HepG2 (cell line): ENCODE measurements around the gene LSMEM2. TPM values are rescaled to one million over a fixed set of nuclear protein-coding genes. Genes with fewer than 3 reads are reported as not detected.

Experiments
- ATAC-seq: fragments of 200-7000 bp; cut with Tn5 transposase; 3 replicates; pipeline ENCODE4 v1.9.1; 2020; ENCODE audit warnings: mild to moderate bottlenecking, moderate library complexity
- BruUV-seq: library from RNA; stranded (reverse); fragments of 400-500 nt; replicated peaks from 2 replicates; lab custom pipeline; 2021; lab: Mats Ljungman, UMichigan
- CTCF ChIA-PET: fragments of 300-600 bp; formaldehyde crosslinking; extraction: SDS; loops from one replicate; lab custom pipeline; 2021; ENCODE audit warnings: low total read pairs, inconsistent platforms, low intra/inter-chr PET ratio; lab: Yijun Ruan, JAX
- POLR2A ChIA-PET: fragments of 350-600 bp; sonication (Branson Sonifier 250); formaldehyde crosslinking; loops from one replicate; lab custom pipeline; 2020; ENCODE audit warnings: antibody characterized with exemption, inconsistent platforms; lab: Yijun Ruan, JAX
- DNase-seq: peaks from one replicate; pipeline ENCODE4 v3.0.0-alpha.2; 2015; ENCODE audit warnings: low spot score
- FAIRE-seq: peaks from 3 replicates; lab custom pipeline; 2011; peaks lifted over from hg19 to GRCh38; lab: Jason Lieb, UNC
- H2AFZ ChIP-seq: one replicate; pipeline ENCODE4 v1.6.1; 2011; ENCODE audit warnings: low read length, inconsistent platforms
- H3K27ac ChIP-seq: fragments of 300-600 bp; 3 replicates; pipeline ENCODE4 v1.8.0; 2011; ENCODE audit warnings: mixed run types, mild to moderate bottlenecking, mixed read lengths, low read length, inconsistent platforms; ENCODE audit not compliant: insufficient read depth; ENCODE audit errors: extremely low read length
- H3K27me3 ChIP-seq, 2 experiments: fragments of 200-600 bp in 1 of 2; 2 replicates in 1 of 2; 3 replicates in 1 of 2; pipeline versions ENCODE4 v1.6.0 to v1.8.0; 2011; ENCODE audit warnings: low read length in 2 of 2, mild to moderate bottlenecking in 2 of 2, moderate library complexity in 2 of 2, inconsistent platforms in 1 of 2; ENCODE audit not compliant: insufficient read depth in 2 of 2, control insufficient read depth in 1 of 2
- H3K36me3 ChIP-seq, 2 experiments: fragments of 200-600 bp in 1 of 2; replicated peaks in 1 of 2; 2 replicates in 1 of 2; 3 replicates in 1 of 2; pipeline versions ENCODE4 v1.5.1 to v1.8.0; 2011; ENCODE audit warnings: low read length in 2 of 2, inconsistent platforms in 1 of 2; ENCODE audit not compliant: insufficient read depth in 2 of 2, control insufficient read depth in 1 of 2
- H3K4me1 ChIP-seq: 2 replicates; pipeline ENCODE4 v1.5.1; 2012; ENCODE audit warnings: low read length, inconsistent platforms; ENCODE audit not compliant: insufficient read depth
- H3K4me2 ChIP-seq: 2 replicates; pipeline ENCODE4 v1.6.0; 2011; ENCODE audit warnings: low read depth, low read length, inconsistent platforms
- H3K4me3 ChIP-seq, 3 experiments: fragments of 200-600 bp in 1 of 3; sonication (generic), shearing (Covaris generic) in 1 of 3; replicated peaks in 1 of 3; 2 replicates each; pipeline ENCODE4 v1.5.1; 2011 to 2016; ENCODE audit warnings: low read length in 3 of 3, inconsistent platforms in 2 of 3, low read depth in 2 of 3, mild to moderate bottlenecking in 2 of 3, control low read depth in 1 of 3, mixed read lengths in 1 of 3; ENCODE audit not compliant: insufficient read depth in 1 of 3
- H3K79me2 ChIP-seq: one replicate; pipeline ENCODE4 v1.6.1; 2011; ENCODE audit warnings: low read length, inconsistent platforms; ENCODE audit not compliant: insufficient read depth
- H3K9ac ChIP-seq: 2 replicates; pipeline ENCODE4 v1.6.0; 2011; ENCODE audit warnings: mild to moderate bottlenecking, low read depth, low read length, inconsistent platforms; ENCODE audit not compliant: insufficient read depth
- H3K9me3 ChIP-seq: 2 replicates; pipeline ENCODE4 v1.5.1; 2012; ENCODE audit warnings: mild to moderate bottlenecking, low read length
- H4K20me1 ChIP-seq: 2 replicates; pipeline ENCODE4 v1.6.0; 2011; ENCODE audit warnings: inconsistent platforms, mild to moderate bottlenecking, low read length, moderate library complexity; ENCODE audit not compliant: insufficient read depth
- GATAD2A ChIP-seq: IDR thresholded peaks from 2 replicates; pipeline ENCODE4 v1.6.1; 2016
- NFE2L1 ChIP-seq: sonication (generic); formaldehyde crosslinking; IDR thresholded peaks from 2 replicates; pipeline ENCODE4 v1.4.0; 2020; ENCODE audit warnings: missing genetic modification reagents, mild to moderate bottlenecking, borderline replicate concordance
- ZNF10 ChIP-seq: sonication (generic); formaldehyde crosslinking; IDR thresholded peaks from 2 replicates; pipeline ENCODE4 v1.4.0; 2020; ENCODE audit warnings: mild to moderate bottlenecking, low read depth, missing genetic modification reagents, borderline replicate concordance
- ZNF510 ChIP-seq: sonication (generic); formaldehyde crosslinking; IDR thresholded peaks from 2 replicates; pipeline ENCODE4 v1.4.0; 2020; ENCODE audit warnings: low read depth, mild to moderate bottlenecking, missing genetic modification reagents
- ZNF557 ChIP-seq: sonication (generic); formaldehyde crosslinking; IDR thresholded peaks from 2 replicates; pipeline ENCODE4 v1.4.0; 2020; ENCODE audit warnings: missing genetic modification reagents
- WGBS: methylation state at CpG from one replicate; pipeline ENCODE4 v1.1.6; 2017; ENCODE audit warnings: low lambda C conversion rate; 5-methylcytosine and 5-hydroxymethylcytosine counted together
- in situ Hi-C: cut with HindIII; loops from 2 replicates; pipeline ENCODE4 v1.10.0; 2017; ENCODE audit warnings: low pct_unique_long_range_greater_than_20kb; ENCODE audit not compliant: extremely low pct_ligation_motif_present
- intact Hi-C: fragments of 100-400 bp; cut with micrococcal nuclease; formaldehyde crosslinking; loops from one replicate; pipeline ENCODE4 v1.10.0; 2022; ENCODE audit not compliant: unreplicated experiment
- polyA plus RNA-seq, 8 experiments: library from polyadenylated mRNA; depleted of rRNA in 3 of 8; stranded (reverse) in 7 of 8; unstranded in 1 of 8; fragments of >200 nt; fragmentation: Illumina TruSeq in 4 of 8; extraction: Trizol in 4 of 8; gene quantifications; 2 replicates each; pipeline versions ENCODE4 v1.2.1 to v1.2.3, GENCODE V29; 2011 to 2016; ENCODE audit warnings: low read depth in 4 of 8, missing spikeins in 1 of 8, mixed read lengths in 1 of 8; ENCODE audit not compliant: insufficient read depth in 1 of 8
- total RNA-seq, 5 experiments: library from RNA; depleted of rRNA; stranded (reverse); fragments of >200 nt; fragmentation: Illumina TruSeq; extraction: Trizol; gene quantifications; 2 replicates each; pipeline ENCODE4 v1.2.3, GENCODE V29; 2016; ENCODE audit warnings: low read depth in 1 of 5
- TF ChIP-seq, protein P1 (sequence below): sonication (generic); formaldehyde crosslinking; IDR thresholded peaks from 2 replicates; pipeline ENCODE4 v1.4.0; 2020; ENCODE audit warnings: missing genetic modification reagents
- TF ChIP-seq, protein P2 (sequence below): sonication (generic); formaldehyde crosslinking; IDR thresholded peaks from 2 replicates; pipeline ENCODE4 v1.5.1; 2020; ENCODE audit warnings: mild to moderate bottlenecking, missing genetic modification reagents

Gene LSMEM2
- total and polyA plus RNA-seq, 2 of the 13 experiments (the other 11 are each of a cell fraction or from before 2014, with no cell fraction given) = 0.07 to 0.41 TPM

DNA sequence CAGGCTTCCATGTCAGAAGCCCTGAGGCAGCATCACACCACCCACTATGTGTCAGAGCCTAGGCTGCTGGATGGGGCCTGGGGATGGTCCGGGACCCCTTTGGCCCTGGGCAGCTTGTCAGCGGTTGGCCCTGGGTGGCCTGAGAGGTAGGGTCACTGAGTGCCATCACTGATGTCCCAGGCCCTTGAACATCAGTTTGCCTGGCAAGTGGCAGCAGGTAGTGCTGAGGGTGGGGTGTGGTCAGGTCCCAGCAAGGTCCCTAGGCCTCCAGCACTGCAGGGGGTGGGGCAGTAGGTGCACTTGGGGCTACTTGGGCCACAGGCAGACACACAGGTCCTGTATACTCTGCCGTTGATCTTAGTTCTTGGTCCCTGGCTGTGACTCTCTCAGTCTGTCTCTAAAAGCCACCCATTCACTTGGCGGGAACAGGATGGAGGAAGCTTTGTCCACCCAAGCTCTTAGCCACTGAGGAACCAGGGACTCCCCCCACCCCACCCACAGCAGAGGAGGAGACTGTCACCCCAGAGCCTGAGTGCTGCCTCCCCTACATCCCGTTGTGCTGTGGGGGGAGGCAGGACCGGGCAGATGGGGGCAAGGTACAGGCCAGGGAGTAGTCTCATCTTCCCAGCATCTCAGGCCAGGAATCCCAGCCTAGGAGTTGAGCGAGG, 37.0 kb upstream of the LSMEM2 start:
- Histone ChIP-seq H2AFZ (no peak overlapping the region), H3K36me3 (0 out of 5 replicates have a peak, but pooled peaks cover 0 to 2% of the 10 kb centered on the region in 2 experiments), H3K4me3 (no peak overlapping the region), H3K4me1 (peaks cover 40% of the 10 kb centered on the region), H3K4me2 (no peak overlapping the region), H4K20me1 (no peaks in the 10 kb centered on the region), H3K27me3 (no peaks in the 10 kb centered on the region), H3K27ac (no peak overlapping the region), H3K9me3 (no peaks in the 10 kb centered on the region), H3K9ac (no peak overlapping the region), H3K79me2 (peaks cover 32% of the 10 kb centered on the region)
- FAIRE-seq (no peak), ATAC-seq (no peak), DNase-seq (no peak)
- POLR2A ChIA-PET = no interaction called here
- CTCF ChIA-PET = no interaction called here
- intact Hi-C loops (no loop called here), in situ Hi-C loops (no loop called here)
- TF ChIP-seq NFE2L1 (CRISPR knock-in tag) (no peak), GATAD2A (CRISPR knock-in tag) (no peak), ZNF10 (CRISPR knock-in tag) (no peak), ZNF557 (CRISPR knock-in tag) (no peak), ZNF510 (CRISPR knock-in tag) (no peak)
- TF ChIP-seq, protein P1, sequence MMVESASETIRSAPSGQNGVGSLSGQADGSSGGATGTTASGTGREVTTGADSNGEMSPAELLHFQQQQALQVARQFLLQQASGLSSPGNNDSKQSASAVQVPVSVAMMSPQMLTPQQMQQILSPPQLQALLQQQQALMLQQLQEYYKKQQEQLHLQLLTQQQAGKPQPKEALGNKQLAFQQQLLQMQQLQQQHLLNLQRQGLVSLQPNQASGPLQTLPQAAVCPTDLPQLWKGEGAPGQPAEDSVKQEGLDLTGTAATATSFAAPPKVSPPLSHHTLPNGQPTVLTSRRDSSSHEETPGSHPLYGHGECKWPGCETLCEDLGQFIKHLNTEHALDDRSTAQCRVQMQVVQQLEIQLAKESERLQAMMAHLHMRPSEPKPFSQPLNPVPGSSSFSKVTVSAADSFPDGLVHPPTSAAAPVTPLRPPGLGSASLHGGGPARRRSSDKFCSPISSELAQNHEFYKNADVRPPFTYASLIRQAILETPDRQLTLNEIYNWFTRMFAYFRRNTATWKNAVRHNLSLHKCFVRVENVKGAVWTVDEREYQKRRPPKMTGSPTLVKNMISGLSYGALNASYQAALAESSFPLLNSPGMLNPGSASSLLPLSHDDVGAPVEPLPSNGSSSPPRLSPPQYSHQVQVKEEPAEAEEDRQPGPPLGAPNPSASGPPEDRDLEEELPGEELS (CRISPR knock-in tag) = no peak
- TF ChIP-seq, protein P2, sequence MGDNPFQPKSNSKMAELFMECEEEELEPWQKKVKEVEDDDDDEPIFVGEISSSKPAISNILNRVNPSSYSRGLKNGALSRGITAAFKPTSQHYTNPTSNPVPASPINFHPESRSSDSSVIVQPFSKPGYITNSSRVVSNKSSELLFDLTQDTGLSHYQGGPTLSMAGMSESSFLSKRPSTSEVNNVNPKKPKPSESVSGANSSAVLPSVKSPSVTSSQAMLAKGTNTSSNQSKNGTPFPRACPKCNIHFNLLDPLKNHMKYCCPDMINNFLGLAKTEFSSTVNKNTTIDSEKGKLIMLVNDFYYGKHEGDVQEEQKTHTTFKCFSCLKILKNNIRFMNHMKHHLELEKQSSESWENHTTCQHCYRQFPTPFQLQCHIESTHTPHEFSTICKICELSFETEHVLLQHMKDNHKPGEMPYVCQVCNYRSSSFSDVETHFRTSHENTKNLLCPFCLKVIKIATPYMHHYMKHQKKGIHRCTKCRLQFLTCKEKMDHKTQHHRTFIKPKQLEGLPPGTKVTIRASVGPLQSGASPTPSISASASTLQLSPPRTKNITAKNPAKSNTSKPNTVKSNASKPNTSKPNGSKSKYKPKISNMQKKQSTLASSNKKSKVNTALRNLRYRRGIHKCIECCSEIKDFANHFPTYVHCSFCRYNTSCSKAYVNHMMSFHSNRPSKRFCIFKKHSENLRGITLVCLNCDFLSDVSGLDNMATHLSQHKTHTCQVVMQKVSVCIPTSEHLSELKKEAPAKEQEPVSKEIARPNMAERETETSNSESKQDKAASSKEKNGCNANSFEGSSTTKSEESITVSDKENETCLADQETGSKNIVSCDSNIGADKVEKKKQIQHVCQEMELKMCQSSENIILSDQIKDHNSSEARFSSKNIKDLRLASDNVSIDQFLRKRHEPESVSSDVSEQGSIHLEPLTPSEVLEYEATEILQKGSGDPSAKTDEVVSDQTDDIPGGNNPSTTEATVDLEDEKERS = no peak
- BruUV-seq = no TSS peak
- 88% methylated on average over 4 of the region's 7 CpGs for WGBS
